ENCODE data around the gene PLD4.

- TF ChIP-seq CTCF (IDR thresholded peaks at IDR 0.05) (no peak), POLR2A (IDR thresholded peaks at IDR 0.05) (no peak)
Observed at GRCh38 chr14:104891121-104891551, 33.5 kb upstream of the PLD4 start.

Measured in lower leg skin (tissue), 3 donors.